ENCODE data around the gene DYSF.

DYSF gene

DNA sequence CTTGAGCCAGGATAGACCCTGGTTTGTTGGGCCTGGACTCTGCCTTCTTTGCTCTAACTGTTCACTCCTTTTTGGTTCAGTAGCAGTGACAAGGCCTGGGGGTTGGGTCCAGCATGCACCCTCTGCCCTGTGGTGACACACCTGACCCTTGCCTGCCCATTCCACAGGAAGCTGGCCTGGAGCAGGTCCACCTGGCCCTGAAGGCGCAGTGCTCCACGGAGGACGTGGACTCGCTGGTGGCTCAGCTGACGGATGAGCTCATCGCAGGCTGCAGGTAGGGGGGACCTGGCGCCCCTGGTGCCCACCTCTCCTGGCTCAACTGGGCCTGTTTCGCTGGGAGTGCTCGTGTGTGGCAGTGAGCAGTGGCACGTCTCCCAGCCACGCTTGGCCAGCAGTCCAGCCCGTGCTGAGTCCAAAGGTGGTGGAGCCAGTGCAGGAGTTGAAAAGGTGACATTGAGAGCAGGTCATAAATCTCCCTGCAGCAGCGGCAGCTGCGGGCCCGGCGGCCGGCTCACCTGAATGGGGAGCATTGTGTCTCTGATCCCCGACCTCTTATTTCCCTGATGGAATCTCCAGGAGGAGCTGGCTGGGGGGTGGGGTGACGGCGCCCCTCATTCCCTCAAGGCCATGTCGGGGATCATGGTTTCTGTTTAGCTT, 102.6 kb downstream of the DYSF start:
- DNase-seq: no peak

- no peak for DNase-seq
These were observed 103.4 kb downstream of the DYSF start for GRCh38 chr2:71556692-71557250.

DNA sequence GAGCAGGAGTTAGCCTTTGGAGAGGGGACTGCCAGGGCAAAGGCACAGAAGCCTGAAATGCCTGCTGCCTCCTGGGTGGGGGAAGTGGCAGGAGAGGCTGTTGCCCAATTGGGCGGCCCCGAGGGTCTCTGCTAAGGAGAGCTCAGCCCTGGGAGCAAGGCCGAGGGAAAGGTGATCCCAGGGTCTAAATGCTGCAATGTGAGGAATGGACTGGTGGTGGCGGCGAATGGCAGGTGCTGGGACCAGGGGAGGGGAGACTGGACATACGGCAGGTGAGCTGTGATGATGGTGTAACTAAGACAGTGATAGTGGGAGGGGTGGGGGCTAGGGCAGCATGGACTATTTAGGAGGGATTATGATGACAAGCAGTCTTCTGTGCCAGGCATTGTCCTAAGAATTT, 104.0 kb downstream of the DYSF start:
- no peak for DNase-seq

GRCh38 chr2:71558300-71559051, 105.1 kb downstream of the DYSF start:
- no peak for DNase-seq

DNA sequence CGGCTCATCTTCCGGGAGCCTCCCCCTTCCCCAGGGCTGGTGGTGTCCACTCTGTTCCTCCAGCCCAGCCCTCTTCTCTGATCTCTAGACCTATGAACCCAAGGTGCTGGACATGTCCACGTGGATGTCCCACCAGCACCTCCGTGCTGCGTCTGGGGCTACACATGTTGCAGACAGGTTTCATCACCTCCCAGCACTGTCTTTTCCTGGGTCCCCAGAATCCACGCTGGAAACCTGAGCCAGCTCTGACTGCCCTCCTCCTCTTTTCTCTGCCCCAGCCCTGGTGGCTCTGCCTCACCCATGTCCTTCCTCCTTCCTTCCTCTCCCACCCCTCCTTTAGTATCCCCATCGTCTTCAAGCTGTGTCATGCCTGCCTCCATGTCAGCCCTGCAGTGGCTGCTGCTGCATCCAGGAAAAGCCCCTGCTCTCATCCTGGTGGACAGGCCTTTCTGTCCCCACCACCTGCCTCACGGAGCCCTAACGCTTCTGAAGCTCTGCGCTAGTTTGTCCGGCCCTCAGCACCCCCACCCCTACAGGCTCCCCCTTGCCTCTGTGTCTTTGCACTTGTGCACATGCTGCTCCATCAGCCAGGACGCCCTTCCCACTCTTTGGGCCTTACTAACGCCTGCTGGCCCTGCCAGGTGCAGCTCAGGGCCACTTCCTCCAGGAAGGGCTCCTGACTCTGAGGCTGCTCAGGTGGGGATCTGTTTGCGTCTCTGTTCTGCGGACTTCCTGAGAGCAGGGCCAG, 105.9 kb downstream of the DYSF start:
- DNase-seq: no peak

DNA sequence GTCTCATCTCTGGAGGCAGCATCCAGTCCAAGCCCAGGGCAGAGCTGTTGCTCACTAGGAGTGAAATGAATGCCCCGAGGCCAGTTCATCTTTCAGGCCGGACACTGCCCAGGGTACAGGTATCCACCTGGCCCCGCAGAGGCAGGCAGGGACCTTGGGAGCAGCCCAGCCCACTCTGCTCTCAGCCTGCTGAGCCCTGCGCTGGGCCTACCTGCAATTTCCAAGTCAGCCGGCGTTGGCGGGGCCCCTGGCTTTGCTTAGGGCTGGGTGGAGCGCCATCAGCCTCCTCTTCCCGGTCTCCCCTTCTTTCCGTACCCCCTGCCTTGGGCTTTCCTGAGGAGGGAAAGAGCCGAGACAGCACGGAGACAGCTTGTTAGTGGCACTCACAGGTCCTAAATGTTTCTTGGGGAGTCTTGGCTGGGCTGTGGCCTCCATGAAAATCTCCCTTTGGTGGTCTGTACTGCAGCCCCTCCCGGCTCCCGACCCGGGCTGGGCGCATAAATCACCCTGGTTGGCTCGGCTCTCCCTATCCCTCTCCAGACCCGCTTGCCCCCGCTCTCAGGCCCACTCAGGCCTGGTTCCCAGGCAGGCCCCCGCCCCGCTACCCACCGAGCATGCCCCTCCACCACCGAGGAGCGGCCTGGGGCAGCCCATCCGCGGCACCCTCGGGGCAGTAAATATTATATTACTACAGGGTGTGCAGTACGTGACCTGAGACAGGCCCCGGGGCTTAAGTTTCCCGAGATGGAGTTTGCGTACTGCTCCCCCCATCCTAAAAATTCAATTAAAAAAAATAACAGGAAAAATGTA, 106.7 kb downstream of the DYSF start:
- DNase-seq: no peak

DNA sequence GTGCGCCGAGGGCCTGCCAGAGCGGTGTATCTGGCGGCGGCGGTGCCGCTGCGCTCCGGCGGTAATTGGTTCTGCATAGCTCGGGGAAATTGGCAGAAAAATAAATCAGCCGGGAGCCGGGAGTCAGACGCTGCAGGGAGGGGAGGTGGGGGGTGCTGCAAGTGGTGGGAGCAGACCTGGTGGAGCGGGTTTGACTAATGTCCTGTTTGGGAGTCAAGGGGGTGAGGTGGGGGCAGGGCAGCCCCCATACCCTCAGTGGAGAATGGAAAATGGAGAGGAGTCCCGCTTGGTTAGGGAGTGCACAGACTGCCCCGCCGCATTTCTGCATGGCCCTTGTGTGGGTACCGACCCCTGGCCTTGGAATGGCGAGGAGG, 107.3 kb downstream of the DYSF start:
- no peak for DNase-seq

DNA sequence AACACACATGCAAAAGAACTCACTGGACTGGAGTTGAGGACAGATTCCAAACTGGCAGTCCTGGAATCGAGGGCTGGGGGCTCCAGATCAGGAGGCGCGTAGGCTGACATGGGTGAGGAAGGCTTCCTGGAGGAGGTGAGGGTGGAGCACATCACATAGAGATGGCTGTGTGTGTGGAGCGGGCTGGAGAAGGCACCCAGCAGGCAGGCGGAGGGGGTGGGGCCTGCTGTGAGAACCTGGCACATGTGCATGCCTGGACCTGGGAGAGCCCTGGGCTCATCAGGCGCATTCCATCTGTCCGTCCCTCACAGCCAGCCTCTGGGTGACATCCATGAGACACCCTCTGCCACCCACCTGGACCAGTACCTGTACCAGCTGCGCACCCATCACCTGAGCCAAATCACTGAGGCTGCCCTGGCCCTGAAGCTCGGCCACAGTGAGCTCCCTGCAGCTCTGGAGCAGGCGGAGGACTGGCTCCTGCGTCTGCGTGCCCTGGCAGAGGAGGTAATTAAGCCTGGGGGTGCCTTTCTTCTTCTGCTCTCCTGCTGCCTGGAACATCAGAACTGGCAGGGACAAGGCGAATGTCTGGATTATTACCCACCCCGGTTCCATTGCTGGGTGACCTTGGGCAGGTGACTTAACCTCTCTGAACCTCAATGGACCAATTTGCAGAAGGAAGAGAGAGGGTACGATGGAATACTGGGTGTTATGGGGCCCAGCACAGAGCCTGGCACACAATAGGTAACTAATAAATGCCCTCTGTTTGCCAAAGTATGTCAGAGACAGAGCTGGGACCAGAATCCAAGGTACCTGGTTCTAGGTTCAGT, 108.3 kb downstream of the DYSF start:
- DNase-seq: no peak

GRCh38 chr2:71562518-71562917, 109.2 kb downstream of the DYSF start:
- no peak for DNase-seq

DNA sequence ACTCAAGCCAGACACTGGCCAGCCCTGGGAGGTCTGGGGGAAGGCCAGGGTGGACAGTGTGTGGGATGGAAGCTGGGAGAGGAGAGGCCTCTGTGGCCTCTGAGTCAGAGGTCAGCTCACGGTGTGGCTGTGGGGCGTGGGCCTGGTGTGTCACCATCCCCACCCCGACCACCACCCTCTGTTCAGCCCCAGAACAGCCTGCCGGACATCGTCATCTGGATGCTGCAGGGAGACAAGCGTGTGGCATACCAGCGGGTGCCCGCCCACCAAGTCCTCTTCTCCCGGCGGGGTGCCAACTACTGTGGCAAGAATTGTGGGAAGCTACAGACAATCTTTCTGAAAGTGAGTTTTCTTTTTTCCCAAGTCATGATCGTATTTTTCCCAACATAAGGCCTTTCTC, 110.5 kb downstream of the DYSF start:
- DNase-seq: no peak

DNA sequence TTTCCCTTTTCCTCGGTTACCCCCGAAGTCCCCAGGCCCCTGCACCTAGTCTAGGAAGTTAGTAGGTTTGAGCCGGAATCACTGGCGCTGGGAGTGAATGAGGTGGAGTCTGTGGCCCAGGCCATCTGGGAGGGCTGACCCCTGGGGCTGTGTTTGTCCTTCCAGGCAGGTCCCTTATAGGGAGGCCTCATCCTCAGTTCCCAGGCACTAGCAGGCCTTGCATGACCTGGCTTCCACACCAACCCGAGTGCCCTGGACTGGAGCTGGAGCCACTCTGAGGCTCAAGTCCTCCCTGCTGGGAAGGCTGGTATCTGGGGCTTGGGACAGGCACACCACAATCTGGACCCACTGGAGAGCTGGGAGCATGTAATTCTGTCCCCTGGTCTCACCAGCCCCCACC, 111.0 kb downstream of the DYSF start:
- DNase-seq: no peak

GRCh38 chr2:71564790-71565189, 111.4 kb downstream of the DYSF start:
- DNase-seq: no peak

GRCh38 chr2:71566372-71566771, 113.0 kb downstream of the DYSF start:
- DNase-seq: no peak

GRCh38 chr2:71567625-71568024, 114.3 kb downstream of the DYSF start:
- DNase-seq: no peak

DNA sequence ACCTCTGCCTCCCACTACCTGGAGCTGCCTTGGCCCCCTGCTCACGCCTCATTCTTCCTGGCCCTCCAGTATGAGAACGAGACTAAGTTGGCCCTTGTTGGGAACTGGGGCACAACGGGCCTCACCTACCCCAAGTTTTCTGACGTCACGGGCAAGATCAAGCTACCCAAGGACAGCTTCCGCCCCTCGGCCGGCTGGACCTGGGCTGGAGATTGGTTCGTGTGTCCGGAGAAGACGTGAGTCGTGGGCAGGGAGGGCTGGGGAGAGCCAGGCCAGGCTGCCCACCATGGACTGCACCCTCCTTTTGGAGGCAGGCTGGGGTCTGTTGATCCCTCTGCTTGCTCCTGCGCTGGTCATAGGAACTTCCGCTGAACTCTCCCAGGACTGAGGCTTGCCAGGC, 114.7 kb downstream of the DYSF start:
- no peak for DNase-seq

DNA sequence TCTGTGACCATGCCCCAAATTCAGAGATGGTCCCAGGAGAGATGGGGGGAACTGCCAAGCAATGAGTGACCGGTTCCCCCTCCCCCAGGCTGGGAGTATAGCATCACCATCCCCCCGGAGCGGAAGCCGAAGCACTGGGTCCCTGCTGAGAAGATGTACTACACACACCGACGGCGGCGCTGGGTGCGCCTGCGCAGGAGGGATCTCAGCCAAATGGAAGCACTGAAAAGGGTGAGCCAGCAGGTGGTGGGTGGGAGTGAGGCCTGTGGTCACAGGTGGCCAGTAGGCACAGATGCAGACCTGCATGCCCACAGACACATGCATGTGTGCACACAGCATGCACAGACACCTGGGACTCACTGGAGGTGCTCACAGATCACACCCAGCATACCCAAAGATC, 117.2 kb downstream of the DYSF start:
- no peak for DNase-seq

GRCh38 chr2:71570951-71571460, 117.6 kb downstream of the DYSF start:
- no peak for DNase-seq

DNA sequence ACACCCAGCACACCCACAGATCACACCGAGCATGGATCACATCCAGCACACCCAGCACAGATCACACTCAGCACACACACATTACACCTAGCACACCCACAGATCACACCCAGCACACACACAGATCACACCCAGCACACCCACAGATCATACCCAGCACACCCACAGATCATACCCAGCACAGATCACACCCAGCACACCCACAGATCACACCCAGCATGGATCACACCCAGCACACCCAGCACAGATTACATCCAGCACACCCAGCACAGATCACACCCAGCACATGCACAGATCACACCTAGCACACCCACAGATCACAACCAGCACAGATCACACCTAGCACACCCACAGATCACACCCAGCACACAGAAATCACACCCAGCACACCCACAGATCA, 118.6 kb downstream of the DYSF start:
- DNase-seq: no peak

DNA sequence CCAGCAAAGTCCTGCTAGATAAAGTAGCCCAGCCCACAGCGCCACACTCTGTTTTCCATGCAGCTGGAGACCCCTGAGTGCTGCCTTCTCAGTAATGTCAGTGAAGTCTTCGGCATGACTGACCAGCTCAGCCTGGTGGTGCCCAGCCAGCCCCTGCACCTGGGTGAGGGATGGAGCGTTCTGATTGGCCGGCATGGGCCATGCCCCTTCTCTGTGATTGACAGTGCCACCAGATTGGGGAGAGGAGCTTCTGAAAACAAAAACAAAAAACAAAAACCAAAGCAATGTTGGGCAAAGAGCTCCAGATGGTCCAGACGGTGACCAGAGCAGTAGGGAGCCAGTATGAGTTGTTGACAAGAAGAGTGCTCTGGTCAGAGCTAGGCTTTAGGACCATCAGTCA, 122.6 kb downstream of the DYSF start:
- no peak for DNase-seq

GRCh38 chr2:71576541-71576940, 123.2 kb downstream of the DYSF start:
- DNase-seq: no peak

DNA sequence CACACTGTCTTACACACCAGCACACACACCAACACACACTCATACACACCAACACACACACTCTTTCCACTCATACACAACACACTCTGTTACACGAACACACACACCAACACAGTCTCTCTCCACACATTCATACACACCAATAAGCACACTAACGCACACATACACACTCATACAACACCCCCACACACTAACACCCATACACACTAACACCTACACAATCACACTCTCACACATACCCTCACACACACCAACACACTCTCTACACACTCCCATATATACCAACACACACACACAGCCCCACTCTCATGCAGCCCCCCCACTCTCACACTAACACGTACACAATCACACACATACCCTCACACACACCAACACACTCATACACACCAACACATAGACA, 123.8 kb downstream of the DYSF start:
- DNase-seq: no peak
